Neural crest cell (in vitro differentiated cells): Measurements from ENCODE around the gene ZNF618. TPM values are rescaled to one million over a fixed set of nuclear protein-coding genes. Genes with fewer than 3 reads are reported as not detected.

Experiments used
- DNase-seq: peaks from one replicate; pipeline ENCODE4 v3.0.0; 2021; ENCODE audit warnings: low read depth, mixed read lengths, low spot score
- H3K27ac Mint-ChIP-seq: one replicate; pipeline ENCODE4 v1.8.0; 2021; ENCODE audit warnings: mild to moderate bottlenecking, mixed read lengths; ENCODE audit not compliant: unreplicated experiment
- H3K27me3 Mint-ChIP-seq: 2 replicates; pipeline ENCODE4 v1.8.0; 2021; ENCODE audit warnings: low read depth, mild to moderate bottlenecking, mixed read lengths
- H3K36me3 Mint-ChIP-seq: 2 replicates; pipeline ENCODE4 v1.8.0; 2021; ENCODE audit warnings: low read depth, mild to moderate bottlenecking, mixed read lengths
- H3K4me1 Mint-ChIP-seq: 2 replicates; pipeline ENCODE4 v1.8.0; 2021; ENCODE audit warnings: mixed read lengths
- H3K4me3 Mint-ChIP-seq: one replicate; pipeline ENCODE4 v1.8.0; 2021; ENCODE audit warnings: mild to moderate bottlenecking, mixed read lengths
- H3K9me3 Mint-ChIP-seq: 2 replicates; pipeline ENCODE4 v1.8.0; 2021; ENCODE audit warnings: mixed read lengths
- CTCF ChIP-seq: fragments of 200-600 bp; sonication (generic); conservative IDR thresholded peaks from 2 replicates; pipeline ENCODE4 v1.5.0; 2021; ENCODE audit warnings: antibody characterized with exemption, mild to moderate bottlenecking
- total RNA-seq: library from RNA; stranded (reverse); gene quantifications from 2 replicates; pipeline ENCODE4 v1.2.1, GENCODE V29; 2021

The ZNF618 gene
- total RNA-seq, 1 donor from 2014 or later: 60.8 TPM

- no peaks in the 10 kb centered on the region for H3K36me3 Mint-ChIP-seq
- TF ChIP-seq CTCF: no peak
- no peak overlapping the region for H3K4me3 Mint-ChIP-seq
- H3K27me3 Mint-ChIP-seq: no peaks in the 10 kb centered on the region
- no peaks in the 10 kb centered on the region for H3K4me1 Mint-ChIP-seq
- H3K9me3 Mint-ChIP-seq: no peaks in the 10 kb centered on the region
- no peak for DNase-seq
- H3K27ac Mint-ChIP-seq: no peak overlapping the region
Observed at GRCh38 chr9:114083666-114084065, 207.6 kb downstream of the ZNF618 start.

- Mint-ChIP-seq H3K27me3 (no peaks in the 10 kb centered on the region), H3K9me3 (no peaks in the 10 kb centered on the region), H3K4me1 (no peaks in the 10 kb centered on the region), H3K36me3 (no peaks in the 10 kb centered on the region), H3K27ac (no peak overlapping the region), H3K4me3 (no peak overlapping the region)
- DNase-seq: no peak
- TF ChIP-seq CTCF: no peak
Observed at GRCh38 chr9:114084282-114085073, 208.4 kb downstream of the ZNF618 start.

GRCh38 chr9:114085387-114085789 is 209.3 kb downstream of the ZNF618 start:
- Mint-ChIP-seq H3K27me3 (no peaks in the 10 kb centered on the region), H3K4me3 (no peak overlapping the region), H3K9me3 (no peaks in the 10 kb centered on the region), H3K36me3 (no peaks in the 10 kb centered on the region), H3K27ac (no peak overlapping the region), H3K4me1 (no peaks in the 10 kb centered on the region)
- no peak for TF ChIP-seq CTCF
- DNase-seq: no peak

GRCh38 chr9:114086009-114086408 is 209.9 kb downstream of the ZNF618 start:
- no peak for TF ChIP-seq CTCF
- no peaks in the 10 kb centered on the region for H3K27me3 Mint-ChIP-seq
- no peaks in the 10 kb centered on the region for H3K9me3 Mint-ChIP-seq
- no peak overlapping the region for H3K27ac Mint-ChIP-seq
- no peaks in the 10 kb centered on the region for H3K36me3 Mint-ChIP-seq
- DNase-seq: no peak
- no peak overlapping the region for H3K4me3 Mint-ChIP-seq
- no peaks in the 10 kb centered on the region for H3K4me1 Mint-ChIP-seq

GRCh38 chr9:114086607-114087006 is 210.5 kb downstream of the ZNF618 start:
- TF ChIP-seq CTCF: no peak
- no peaks in the 10 kb centered on the region for H3K36me3 Mint-ChIP-seq
- H3K4me1 Mint-ChIP-seq: no peaks in the 10 kb centered on the region
- no peak overlapping the region for H3K27ac Mint-ChIP-seq
- no peak overlapping the region for H3K4me3 Mint-ChIP-seq
- H3K9me3 Mint-ChIP-seq: no peaks in the 10 kb centered on the region
- no peak for DNase-seq
- H3K27me3 Mint-ChIP-seq: no peaks in the 10 kb centered on the region
